ENCODE results near the gene WRNIP1. TPM values are rescaled to one million over a fixed set of nuclear protein-coding genes. Genes with fewer than 3 reads are reported as not detected.

WRNIP1 gene
- total and polyA plus RNA-seq, 10 of the 15 experiments (the other 5 are each of a cell fraction or from before 2014, with no cell fraction given): 9.3 to 30.5 (median 24.3) TPM

DNA sequence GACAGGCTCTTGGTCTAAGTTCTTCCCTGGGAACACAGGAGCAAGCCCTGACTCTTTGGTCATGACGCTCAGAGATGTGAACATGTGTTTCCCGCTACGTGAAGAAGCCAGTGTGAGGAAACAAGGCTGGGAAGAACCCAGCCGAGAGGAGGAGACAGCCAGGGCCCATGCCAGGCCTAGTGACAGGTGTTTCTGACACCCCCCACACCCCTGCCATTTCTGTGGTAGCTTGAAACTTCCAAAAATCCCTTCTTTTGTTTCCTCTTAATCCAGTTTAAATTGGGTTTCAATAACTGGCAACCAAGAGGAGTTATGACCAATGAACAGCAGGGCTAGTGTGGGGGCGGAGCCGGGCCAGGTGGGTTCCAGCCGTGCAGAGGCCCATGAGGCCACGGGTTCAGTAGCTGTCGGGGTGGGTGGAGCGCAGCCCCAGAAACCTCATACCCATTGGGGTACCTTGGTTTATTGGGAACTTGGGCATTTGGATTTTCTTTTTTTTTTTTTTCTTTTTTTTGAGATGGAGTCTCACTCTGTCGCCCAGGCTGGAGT lies 33.5 kb downstream of the WRNIP1 start:
- ChIA-PET SMC1A (ENCODE audit: uncharacterized antibody, unreplicated experiment) (interaction anchor here (1.3 kb wide), 1 partner anchor 133 kb away, joined by 4 read pairs; no protein-coding TSS in a partner anchor), RAD21 (ENCODE audit: unreplicated experiment) (no interaction called here), CTCF (no interaction called here), POLR2A (interaction anchor here (0.6 kb wide), 2 partner anchors 72 to 102 kb away, joined by 3 read pairs; no protein-coding TSS in a partner anchor)
- TF ChIP-seq WRNIP1 (IDR thresholded peaks at IDR 0.05; ENCODE audit: borderline replicate concordance, low read depth, low read length): no peak
- TF ChIP-seq RFX5 (IDR thresholded peaks at IDR 0.05; ENCODE audit: low read depth, low read length): no peak
- TF ChIP-seq YBX1 (IDR thresholded peaks at IDR 0.05): no peak
- Histone ChIP-seq H4K20me1 (ENCODE audit: control insufficient read depth, insufficient read depth) (no peaks in the 10 kb centered on the region), H3K9me3 (replicated peaks; ENCODE audit: control insufficient read depth, insufficient read depth, low read length) (no peaks in the 10 kb centered on the region; the same call in 2 of the 3 replicates), H2AFZ (ENCODE audit: control insufficient read depth, low read depth, low read length) (no peak overlapping the region), H3K79me2 (ENCODE audit: control insufficient read depth, insufficient read depth, low read length) (no peaks in the 10 kb centered on the region), H3K4me3 (no peak overlapping the region), H3K36me3 (ENCODE audit: control insufficient read depth in 2 of 2, insufficient read depth in 2 of 2, low read length in 1 of 2) (no peaks in the 10 kb centered on the region), H3K9ac (ENCODE audit: control insufficient read depth, insufficient read depth, low read length) (no peak overlapping the region), H3K27me3 (replicated peaks in 1 of 2; ENCODE audit: control insufficient read depth in 2 of 2, insufficient read depth in 2 of 2, low read length in 1 of 2) (no peaks in the 10 kb centered on the region), H3K27ac (ENCODE audit: control insufficient read depth, insufficient read depth) (no peak overlapping the region), H3K4me1 (ENCODE audit: control insufficient read depth, insufficient read depth, low read length) (peaks cover under 1% of the 10 kb centered on the region; the same call in 1 of the 2 replicates), H3K4me2 (ENCODE audit: control insufficient read depth, insufficient read depth) (no peak overlapping the region)
- intact Hi-C loops (cut with micrococcal nuclease; ENCODE audit: unreplicated experiment): no loop called here
- WGBS (ENCODE audit: insufficient coverage, insufficient replicate concordance, low lambda C conversion rate, missing lambda C conversion rate): 87% methylated on average over 11 of the region's 11 CpGs
- no peak for ATAC-seq
- BruUV-seq (replicated peaks): no TSS peak
- in situ Hi-C loops (cut with MboI): no loop called here
- no peak for DNase-seq (ENCODE audit: low read depth, low spot score)
- FAIRE-seq: no peak

DNA sequence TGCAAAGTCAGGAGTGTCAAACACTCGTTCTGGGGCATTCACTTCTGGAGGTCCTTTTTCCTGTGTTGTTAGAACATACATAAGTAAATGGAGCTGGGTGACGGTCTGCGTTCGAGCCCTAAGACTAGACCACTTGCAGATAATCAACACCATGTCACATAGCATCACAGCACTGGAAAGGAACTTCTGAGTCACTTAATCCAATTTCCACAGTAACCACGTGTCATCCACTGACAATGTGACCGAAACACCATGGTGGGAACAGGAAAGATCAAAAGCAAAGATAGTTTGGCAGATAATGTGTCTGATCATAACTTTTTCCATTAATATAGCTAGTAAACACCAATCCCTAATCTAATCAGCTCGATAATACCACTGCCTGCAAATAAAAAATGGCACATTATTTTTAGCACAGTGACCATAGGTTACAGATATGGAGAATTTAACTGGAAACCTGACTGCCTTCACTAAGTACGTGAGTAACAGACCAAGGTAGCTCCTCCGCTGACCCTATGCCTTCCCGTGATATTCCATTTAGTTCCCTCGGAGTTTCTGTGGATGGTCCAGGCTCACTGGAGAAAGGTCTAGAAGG lies 34.8 kb downstream of the WRNIP1 start:
- H3K36me3 ChIP-seq (ENCODE audit: control insufficient read depth in 2 of 2, insufficient read depth in 2 of 2, low read length in 1 of 2): no peaks in the 10 kb centered on the region
- H3K4me2 ChIP-seq (ENCODE audit: control insufficient read depth, insufficient read depth): no peak overlapping the region
- H3K79me2 ChIP-seq (ENCODE audit: control insufficient read depth, insufficient read depth, low read length): no peaks in the 10 kb centered on the region
- ChIA-PET RAD21 (ENCODE audit: unreplicated experiment) (interaction anchor here (1.1 kb wide), 1 partner anchor 9 kb away, joined by 4 read pairs; no protein-coding TSS in a partner anchor), SMC1A (ENCODE audit: uncharacterized antibody, unreplicated experiment) (interaction anchor here (1.2 kb wide), 1 partner anchor 9 kb away, joined by 3 read pairs; no protein-coding TSS in a partner anchor), CTCF (interaction anchor here (1.0 to 1.7 kb wide), 2 partner anchors 9 to 46 kb away, joined by 3 to 7 read pairs; no protein-coding TSS in a partner anchor), POLR2A (no interaction called here)
- in situ Hi-C loops (cut with MboI) (no loop called here), intact Hi-C loops (cut with micrococcal nuclease; ENCODE audit: unreplicated experiment) (no loop called here)
- no peaks in the 10 kb centered on the region; the same call in 2 of the 3 replicates for H3K9me3 ChIP-seq (replicated peaks; ENCODE audit: control insufficient read depth, insufficient read depth, low read length)
- no TSS peak for BruUV-seq (replicated peaks)
- no peak overlapping the region for H2AFZ ChIP-seq (ENCODE audit: control insufficient read depth, low read depth, low read length)
- H3K27me3 ChIP-seq (replicated peaks in 1 of 2; ENCODE audit: control insufficient read depth in 2 of 2, insufficient read depth in 2 of 2, low read length in 1 of 2): no peaks in the 10 kb centered on the region
- H3K4me3 ChIP-seq: no peak overlapping the region
- no peak overlapping the region for H3K27ac ChIP-seq (ENCODE audit: control insufficient read depth, insufficient read depth)
- H4K20me1 ChIP-seq (ENCODE audit: control insufficient read depth, insufficient read depth): no peaks in the 10 kb centered on the region
- 60% methylated on average over 11 of the region's 11 CpGs for WGBS (ENCODE audit: insufficient coverage, insufficient replicate concordance, low lambda C conversion rate, missing lambda C conversion rate)
- no peak for TF ChIP-seq BCL11A (IDR thresholded peaks at IDR 0.05; ENCODE audit: low read depth, low read length)
- no peak for ATAC-seq
- no peak for FAIRE-seq
- no peaks in the 10 kb centered on the region for H3K4me1 ChIP-seq (ENCODE audit: control insufficient read depth, insufficient read depth, low read length)
- H3K9ac ChIP-seq (ENCODE audit: control insufficient read depth, insufficient read depth, low read length): no peak overlapping the region
- no peak for DNase-seq (ENCODE audit: low read depth, low spot score)

Measured in GM12878 (cell line).